Uterus (tissue), 4 donors: Measurements from ENCODE around the gene RPRD1B. TPM values are rescaled to one million over a fixed set of nuclear protein-coding genes. Genes with fewer than 3 reads are reported as not detected.

Source experiments
- DNase-seq, 2 donors: peaks; one replicate each; pipeline ENCODE4 v3.0.0-alpha.2; 2019 to 2020
- H3K27ac ChIP-seq, 2 donors: fragments of 200-600 bp; sonication (generic); 1 replicate in 1 of 2; 2 replicates in 1 of 2; pipeline ENCODE4 v1.5.1; 2016 to 2018
- H3K27me3 ChIP-seq, 2 donors: fragments of 200-600 bp; sonication (generic); one replicate each; pipeline ENCODE4 v1.5.1; 2018 to 2019; ENCODE audit warnings: control low read depth in 1 of 2
- H3K36me3 ChIP-seq, 2 donors: fragments of 200-600 bp; sonication (generic); one replicate each; pipeline ENCODE4 v1.5.1; 2019; ENCODE audit warnings: control low read depth in 1 of 2
- H3K4me1 ChIP-seq, 2 donors: fragments of 200-600 bp; sonication (generic); one replicate each; pipeline ENCODE4 v1.5.1; 2018 to 2019; ENCODE audit warnings: control low read depth in 1 of 2
- H3K4me3 ChIP-seq, 2 donors: fragments of 200-600 bp; sonication (generic); 1 replicate in 1 of 2; 2 replicates in 1 of 2; pipeline ENCODE4 v1.5.1; 2018 to 2019; ENCODE audit warnings: mild to moderate bottlenecking in 1 of 2
- H3K9me3 ChIP-seq, 2 donors: fragments of 200-600 bp; sonication (generic); one replicate each; pipeline ENCODE4 v1.5.1; 2019; ENCODE audit warnings: control low read depth in 1 of 2
- CTCF ChIP-seq, 4 experiments: fragments of 200-600 bp in 2 of 4; fragments of 450-650 bp in 2 of 4; sonication (generic) in 2 of 4; IDR thresholded peaks; one replicate each; pipeline ENCODE4 v1.5.1; 2016 to 2019; ENCODE audit warnings: antibody characterized with exemption in 4 of 4, mild to moderate bottlenecking in 2 of 4, moderate library complexity in 1 of 4
- POLR2A ChIP-seq, 2 donors: fragments of 450-650 bp; IDR thresholded peaks; one replicate each; pipeline ENCODE4 v1.6.1; 2016; ENCODE audit warnings: antibody characterized with exemption in 2 of 2, mild to moderate bottlenecking in 1 of 2, moderate library complexity in 1 of 2
- intact Hi-C: fragments of 100-400 bp; cut with DNase I; formaldehyde crosslinking; loops from one replicate; pipeline ENCODE4 v1.15.1; 2023; ENCODE audit warnings: low total_unique reads
- total RNA-seq, 4 donors: library from RNA; depleted of rRNA in 3 of 4; stranded (reverse); fragments of >200 nt in 3 of 4; gene quantifications; one replicate each; pipeline versions ENCODE4 v1.1.0 to v1.2.4, GENCODE V29; 2014 to 2023
- donor health status: DM: yes; HTN: yes; CAD: no.

Gene RPRD1B
- total RNA-seq, 4 donors from 2014 or later, result 7.9 to 71.3 (median 26.1) TPM

- DNase-seq, result no peak
- no peak overlapping the region for H3K27ac ChIP-seq
- no peak for TF ChIP-seq CTCF (IDR thresholded peaks at IDR 0.05)
- TF ChIP-seq POLR2A (IDR thresholded peaks at IDR 0.05), result no peak
- no peaks in the 10 kb centered on the region for H3K36me3 ChIP-seq
- H3K27me3 ChIP-seq, result no peaks in the 10 kb centered on the region
- intact Hi-C loops, result no loop called here
- H3K4me1 ChIP-seq, result peaks cover 12 to 16% of the 10 kb centered on the region in 2 donors
- no peak overlapping the region for H3K4me3 ChIP-seq
- H3K9me3 ChIP-seq, result no peaks in the 10 kb centered on the region
These were observed 80.8 kb downstream of the RPRD1B start for GRCh38 chr20:38114353-38114791.

- Histone ChIP-seq H3K4me3 (no peak overlapping the region), H3K4me1 (peaks cover 12 to 17% of the 10 kb centered on the region in 2 donors), H3K27ac (no peak overlapping the region), H3K27me3 (no peaks in the 10 kb centered on the region), H3K9me3 (no peaks in the 10 kb centered on the region), H3K36me3 (no peaks in the 10 kb centered on the region)
- intact Hi-C loops, result no loop called here
- no peak for DNase-seq
- TF ChIP-seq CTCF (IDR thresholded peaks at IDR 0.05) (no peak), POLR2A (IDR thresholded peaks at IDR 0.05) (no peak)
These were observed 81.7 kb downstream of the RPRD1B start for GRCh38 chr20:38115205-38115604.

GRCh38 chr20:38115896-38116295 lies 82.3 kb downstream of the RPRD1B start:
- no peaks in the 10 kb centered on the region for H3K9me3 ChIP-seq
- no peak for TF ChIP-seq CTCF (IDR thresholded peaks at IDR 0.05)
- TF ChIP-seq POLR2A (IDR thresholded peaks at IDR 0.05), result no peak
- H3K27ac ChIP-seq, result no peak overlapping the region
- intact Hi-C loops, result no loop called here
- no peaks in the 10 kb centered on the region for H3K27me3 ChIP-seq
- no peaks in the 10 kb centered on the region for H3K36me3 ChIP-seq
- H3K4me3 ChIP-seq, result no peak overlapping the region
- H3K4me1 ChIP-seq, result peaks cover 5 to 10% of the 10 kb centered on the region in 2 donors
- no peak for DNase-seq

GRCh38 chr20:38116409-38117165 lies 83.0 kb downstream of the RPRD1B start:
- no peak for TF ChIP-seq CTCF (IDR thresholded peaks at IDR 0.05)
- no peak for TF ChIP-seq POLR2A (IDR thresholded peaks at IDR 0.05)
- no peaks in the 10 kb centered on the region for H3K36me3 ChIP-seq
- H3K9me3 ChIP-seq, result no peaks in the 10 kb centered on the region
- no peak overlapping the region for H3K27ac ChIP-seq
- H3K27me3 ChIP-seq, result no peaks in the 10 kb centered on the region
- H3K4me1 ChIP-seq, result peaks cover 0 to 7% of the 10 kb centered on the region in 2 donors
- DNase-seq, result no peak
- no peak overlapping the region for H3K4me3 ChIP-seq
- intact Hi-C loops, result no loop called here

- Histone ChIP-seq H3K36me3 (no peaks in the 10 kb centered on the region), H3K27ac (peak overlapping the region in 1 of 2 donors; percentile 41), H3K9me3 (no peaks in the 10 kb centered on the region), H3K27me3 (no peaks in the 10 kb centered on the region), H3K4me3 (no peak overlapping the region), H3K4me1 (peaks cover 0 to 7% of the 10 kb centered on the region in 2 donors)
- TF ChIP-seq POLR2A (IDR thresholded peaks at IDR 0.05) (no peak), CTCF (IDR thresholded peaks at IDR 0.05) (no peak)
- intact Hi-C loops, result no loop called here
- DNase-seq, result no peak
These were observed 83.7 kb downstream of the RPRD1B start for GRCh38 chr20:38117205-38117604.
